ENCODE results near the gene HSP90B1. TPM values are rescaled to one million over a fixed set of nuclear protein-coding genes. Genes with fewer than 3 reads are reported as not detected.

HSP90B1 gene
- total RNA-seq, 1 experiment from 2014 or later: 476 TPM

- ATAC-seq (no peak), DNase-seq (peak; percentile 19)
- CTCF ChIA-PET: no interaction called here
- peak overlapping the region; percentile 99 for H3K9ac ChIP-seq (ENCODE audit: low read length)
- peaks cover 50% of the 10 kb centered on the region for H3K36me3 ChIP-seq (ENCODE audit: low read depth, low read length)
- peaks cover 51% of the 10 kb centered on the region for H4K20me1 ChIP-seq (ENCODE audit: low read length)
- H3K79me2 ChIP-seq (ENCODE audit: low read length): peaks cover 58% of the 10 kb centered on the region
- TF ChIP-seq EZH2 (IDR thresholded peaks at IDR 0.05; ENCODE audit: low read length, unreplicated experiment): no peak
- no peak for TF ChIP-seq CTCF (conservative IDR thresholded peaks at IDR 0.05; ENCODE audit: low read depth, low read length)
- TF ChIP-seq EZH2phosphoT487 (IDR thresholded peaks at IDR 0.05; ENCODE audit: borderline replicate concordance, low read length): no peak
- POLR2A ChIA-PET (ENCODE audit: unreplicated experiment): no interaction called here
- peak overlapping the region; percentile 60 for H2AFZ ChIP-seq (ENCODE audit: low read length)
- H3K9me3 ChIP-seq (ENCODE audit: low read length): no peaks in the 10 kb centered on the region
- intact Hi-C loops (cut with micrococcal nuclease): loop anchor here (1.0 kb wide), 3 partner anchors 26 to 90 kb away; partner anchors contain the start of gene NT5DC3
- BruUV-seq (replicated peaks): no TSS peak
- peaks cover 37% of the 10 kb centered on the region for H3K4me1 ChIP-seq (ENCODE audit: insufficient read depth, low read length)
- H3F3A ChIP-seq (ENCODE audit: low read length, unreplicated experiment): no peaks in the 10 kb centered on the region
- H3K27me3 ChIP-seq (ENCODE audit: low read length): no peaks in the 10 kb centered on the region
- H3K4me2 ChIP-seq (ENCODE audit: low read length): peak overlapping the region; percentile 83
- H3K27ac ChIP-seq (ENCODE audit: low read length): peak overlapping the region; percentile 75
- peak overlapping the region; percentile 92 for H3K4me3 ChIP-seq (ENCODE audit: low read length)
- H3K9me2 ChIP-seq (replicated peaks; ENCODE audit: low read length): no peaks in the 10 kb centered on the region
Measured at GRCh38 chr12:103930787-103931735, 851 bp downstream of the HSP90B1 start.

GRCh38 chr12:103933237-103933636, 3.0 kb downstream of the HSP90B1 start:
- DNase-seq (no peak), ATAC-seq (no peak)
- TF ChIP-seq EZH2phosphoT487 (IDR thresholded peaks at IDR 0.05; ENCODE audit: borderline replicate concordance, low read length) (no peak), EZH2 (IDR thresholded peaks at IDR 0.05; ENCODE audit: low read length, unreplicated experiment) (no peak), CTCF (conservative IDR thresholded peaks at IDR 0.05; ENCODE audit: low read depth, low read length) (no peak)
- no peak overlapping the region for H3K9ac ChIP-seq (ENCODE audit: low read length)
- H4K20me1 ChIP-seq (ENCODE audit: low read length): peaks cover 63% of the 10 kb centered on the region
- H3K79me2 ChIP-seq (ENCODE audit: low read length): peaks cover 70% of the 10 kb centered on the region
- H3K9me3 ChIP-seq (ENCODE audit: low read length): no peaks in the 10 kb centered on the region
- H3K4me1 ChIP-seq (ENCODE audit: insufficient read depth, low read length): peaks cover 35% of the 10 kb centered on the region
- peaks cover 70% of the 10 kb centered on the region for H3K36me3 ChIP-seq (ENCODE audit: low read depth, low read length)
- H2AFZ ChIP-seq (ENCODE audit: low read length): no peak overlapping the region
- POLR2A ChIA-PET (ENCODE audit: unreplicated experiment): no interaction called here
- H3K27ac ChIP-seq (ENCODE audit: low read length): no peak overlapping the region
- BruUV-seq (replicated peaks): no TSS peak
- CTCF ChIA-PET: no interaction called here
- no peaks in the 10 kb centered on the region for H3K27me3 ChIP-seq (ENCODE audit: low read length)
- intact Hi-C loops (cut with micrococcal nuclease): no loop called here
- peak overlapping the region; percentile 83 for H3K4me2 ChIP-seq (ENCODE audit: low read length)
- peak overlapping the region; percentile 92 for H3K4me3 ChIP-seq (ENCODE audit: low read length)
- no peaks in the 10 kb centered on the region for H3F3A ChIP-seq (ENCODE audit: low read length, unreplicated experiment)
- H3K9me2 ChIP-seq (replicated peaks; ENCODE audit: low read length): no peaks in the 10 kb centered on the region

GRCh38 chr12:103936679-103937078, 6.5 kb downstream of the HSP90B1 start:
- no peak overlapping the region for H3K4me2 ChIP-seq (ENCODE audit: low read length)
- ChIA-PET CTCF (no interaction called here), POLR2A (ENCODE audit: unreplicated experiment) (interaction anchor here (0.8 kb wide), 1 partner anchor 15 kb away, joined by 3 read pairs; no protein-coding TSS in a partner anchor)
- no TSS peak for BruUV-seq (replicated peaks)
- H3F3A ChIP-seq (ENCODE audit: low read length, unreplicated experiment): peaks cover 2% of the 10 kb centered on the region
- no peaks in the 10 kb centered on the region for H3K9me3 ChIP-seq (ENCODE audit: low read length)
- no peak overlapping the region for H3K9ac ChIP-seq (ENCODE audit: low read length)
- DNase-seq: no peak
- no peak overlapping the region for H2AFZ ChIP-seq (ENCODE audit: low read length)
- peaks cover 96% of the 10 kb centered on the region for H3K36me3 ChIP-seq (ENCODE audit: low read depth, low read length)
- H3K27ac ChIP-seq (ENCODE audit: low read length): no peak overlapping the region
- H3K4me1 ChIP-seq (ENCODE audit: insufficient read depth, low read length): peaks cover 28% of the 10 kb centered on the region
- H4K20me1 ChIP-seq (ENCODE audit: low read length): peaks cover 65% of the 10 kb centered on the region
- no peaks in the 10 kb centered on the region for H3K9me2 ChIP-seq (replicated peaks; ENCODE audit: low read length)
- no peak; the same call in 1 of the 2 replicates for ATAC-seq
- intact Hi-C loops (cut with micrococcal nuclease): no loop called here
- H3K27me3 ChIP-seq (ENCODE audit: low read length): no peaks in the 10 kb centered on the region
- H3K79me2 ChIP-seq (ENCODE audit: low read length): peaks cover 54% of the 10 kb centered on the region
- no peak for TF ChIP-seq CTCF (conservative IDR thresholded peaks at IDR 0.05; ENCODE audit: low read depth, low read length)
- TF ChIP-seq EZH2phosphoT487 (IDR thresholded peaks at IDR 0.05; ENCODE audit: borderline replicate concordance, low read length): no peak
- no peak for TF ChIP-seq EZH2 (IDR thresholded peaks at IDR 0.05; ENCODE audit: low read length, unreplicated experiment)
- H3K4me3 ChIP-seq (ENCODE audit: low read length): no peak overlapping the region

Measured in PC-3 (cell line).